Mononuclear cell (primary cell): Measurements from ENCODE around the gene GNB1L. TPM values are rescaled to one million over a fixed set of nuclear protein-coding genes. Genes with fewer than 3 reads are reported as not detected.
"Not testable (repeated sequence)": the region's sequence is repeated elsewhere in the genome, so short reads cannot be mapped to it uniquely, and the experiment has no call there.

Source experiments
- H3K27me3 ChIP-seq: 2 replicates; pipeline ENCODE4 v1.6.0; 2011; ENCODE audit warnings: low read length, control low read depth; ENCODE audit not compliant: insufficient read depth
- H3K4me1 ChIP-seq: 2 replicates; pipeline ENCODE4 v1.5.1; 2011; ENCODE audit warnings: mild to moderate bottlenecking, low read length, control low read depth; ENCODE audit not compliant: insufficient read depth
- H3K4me3 ChIP-seq: 2 replicates; pipeline ENCODE4 v1.5.1; 2011; ENCODE audit warnings: mild to moderate bottlenecking, low read length, moderate library complexity
- H3K9me3 ChIP-seq: 2 replicates; pipeline ENCODE4 v1.5.1; 2011; ENCODE audit warnings: low read depth, mild to moderate bottlenecking, control low read depth, low read length
- total RNA-seq: library from RNA; depleted of rRNA; stranded (reverse); fragments of >200 nt; gene quantifications from one replicate; pipeline ENCODE4 v1.2.3, GENCODE V29; 2012

GNB1L gene
- total RNA-seq, 1 donor = 1.0 TPM

GRCh38 chr22:19836512-19836911 lies 18.2 kb downstream of the GNB1L start:
- Histone ChIP-seq H3K9me3 (no peaks in the 10 kb centered on the region), H3K4me1 (no peaks in the 10 kb centered on the region), H3K27me3 (no peaks in the 10 kb centered on the region)

GRCh38 chr22:19834599-19834998 lies 20.1 kb downstream of the GNB1L start:
- Histone ChIP-seq H3K4me3 (no peak overlapping the region), H3K4me1 (no peaks in the 10 kb centered on the region), H3K9me3 (no peaks in the 10 kb centered on the region), H3K27me3 (no peaks in the 10 kb centered on the region)

More at GRCh38 chr22:19836512-19836911, 18.2 kb downstream of the GNB1L start:
- no peak overlapping the region for H3K4me3 ChIP-seq

- H3K4me3 ChIP-seq, H3K27me3 ChIP-seq, H3K9me3 ChIP-seq, H3K4me1 ChIP-seq: not testable (repeated sequence)
These were observed 21.3 kb downstream of the GNB1L start for GRCh38 chr22:19833327-19833726.

- Histone ChIP-seq H3K4me1 (no peaks in the 10 kb centered on the region), H3K4me3 (no peak overlapping the region), H3K27me3 (no peaks in the 10 kb centered on the region), H3K9me3 (no peaks in the 10 kb centered on the region)
These were observed 22.1 kb downstream of the GNB1L start for GRCh38 chr22:19832476-19833108.

- not testable (repeated sequence) for H3K4me3 ChIP-seq, H3K4me1 ChIP-seq, H3K27me3 ChIP-seq, H3K9me3 ChIP-seq
These were observed 22.7 kb downstream of the GNB1L start for GRCh38 chr22:19831979-19832378.

GRCh38 chr22:19831016-19831415 lies 23.7 kb downstream of the GNB1L start:
- Histone ChIP-seq H3K9me3 (no peaks in the 10 kb centered on the region), H3K4me1 (no peaks in the 10 kb centered on the region), H3K27me3 (no peaks in the 10 kb centered on the region), H3K4me3 (no peak overlapping the region)

- Histone ChIP-seq H3K4me3 (no peak overlapping the region), H3K9me3 (no peaks in the 10 kb centered on the region), H3K27me3 (no peaks in the 10 kb centered on the region), H3K4me1 (no peaks in the 10 kb centered on the region)
These were observed 26.7 kb downstream of the GNB1L start for GRCh38 chr22:19828035-19828401.

- no peaks in the 10 kb centered on the region for H3K27me3 ChIP-seq
- H3K9me3 ChIP-seq = no peaks in the 10 kb centered on the region
- H3K4me3 ChIP-seq = no peak overlapping the region
- no peaks in the 10 kb centered on the region for H3K4me1 ChIP-seq
These were observed 27.2 kb downstream of the GNB1L start for GRCh38 chr22:19827341-19828034.

GRCh38 chr22:19826619-19826950 lies 28.1 kb downstream of the GNB1L start:
- Histone ChIP-seq H3K4me1 (no peaks in the 10 kb centered on the region), H3K9me3 (no peaks in the 10 kb centered on the region), H3K4me3 (no peak overlapping the region), H3K27me3 (no peaks in the 10 kb centered on the region)

GRCh38 chr22:19825904-19826618 lies 28.6 kb downstream of the GNB1L start:
- Histone ChIP-seq H3K27me3 (no peaks in the 10 kb centered on the region), H3K4me3 (no peak overlapping the region), H3K4me1 (no peaks in the 10 kb centered on the region), H3K9me3 (no peaks in the 10 kb centered on the region)

GRCh38 chr22:19824926-19825339 lies 29.7 kb downstream of the GNB1L start:
- Histone ChIP-seq H3K9me3 (no peaks in the 10 kb centered on the region), H3K27me3 (no peaks in the 10 kb centered on the region), H3K4me3 (no peak overlapping the region), H3K4me1 (no peaks in the 10 kb centered on the region)

GRCh38 chr22:19824212-19824925 lies 30.3 kb downstream of the GNB1L start:
- Histone ChIP-seq H3K9me3 (no peaks in the 10 kb centered on the region), H3K27me3 (no peaks in the 10 kb centered on the region), H3K4me3 (no peak overlapping the region), H3K4me1 (no peaks in the 10 kb centered on the region)

GRCh38 chr22:19823902-19824211 lies 30.8 kb downstream of the GNB1L start:
- H3K4me1 ChIP-seq = no peaks in the 10 kb centered on the region
- H3K4me3 ChIP-seq = no peak overlapping the region
- H3K9me3 ChIP-seq = no peaks in the 10 kb centered on the region
- H3K27me3 ChIP-seq = no peaks in the 10 kb centered on the region

GRCh38 chr22:19823191-19823901 lies 31.3 kb downstream of the GNB1L start:
- Histone ChIP-seq H3K9me3 (no peaks in the 10 kb centered on the region), H3K4me3 (no peak overlapping the region), H3K27me3 (no peaks in the 10 kb centered on the region), H3K4me1 (no peaks in the 10 kb centered on the region)
